PC-9 (cell line): Measurements from ENCODE around the gene BMF.

Experiments
- EZH2 ChIP-seq: fragments of 200-600 bp; sonication (generic); IDR thresholded peaks from 2 replicates; pipeline ENCODE4 v1.8.0; 2017; ENCODE audit warnings: antibody characterized with exemption, low read depth
- TF ChIP-seq, protein P1 (sequence below): fragments of 200-600 bp; sonication (generic); conservative IDR thresholded peaks from 2 replicates; pipeline ENCODE4 v1.6.1; 2017; ENCODE audit warnings: mixed run types, antibody characterized with exemption, mild to moderate bottlenecking, moderate library complexity

DNA sequence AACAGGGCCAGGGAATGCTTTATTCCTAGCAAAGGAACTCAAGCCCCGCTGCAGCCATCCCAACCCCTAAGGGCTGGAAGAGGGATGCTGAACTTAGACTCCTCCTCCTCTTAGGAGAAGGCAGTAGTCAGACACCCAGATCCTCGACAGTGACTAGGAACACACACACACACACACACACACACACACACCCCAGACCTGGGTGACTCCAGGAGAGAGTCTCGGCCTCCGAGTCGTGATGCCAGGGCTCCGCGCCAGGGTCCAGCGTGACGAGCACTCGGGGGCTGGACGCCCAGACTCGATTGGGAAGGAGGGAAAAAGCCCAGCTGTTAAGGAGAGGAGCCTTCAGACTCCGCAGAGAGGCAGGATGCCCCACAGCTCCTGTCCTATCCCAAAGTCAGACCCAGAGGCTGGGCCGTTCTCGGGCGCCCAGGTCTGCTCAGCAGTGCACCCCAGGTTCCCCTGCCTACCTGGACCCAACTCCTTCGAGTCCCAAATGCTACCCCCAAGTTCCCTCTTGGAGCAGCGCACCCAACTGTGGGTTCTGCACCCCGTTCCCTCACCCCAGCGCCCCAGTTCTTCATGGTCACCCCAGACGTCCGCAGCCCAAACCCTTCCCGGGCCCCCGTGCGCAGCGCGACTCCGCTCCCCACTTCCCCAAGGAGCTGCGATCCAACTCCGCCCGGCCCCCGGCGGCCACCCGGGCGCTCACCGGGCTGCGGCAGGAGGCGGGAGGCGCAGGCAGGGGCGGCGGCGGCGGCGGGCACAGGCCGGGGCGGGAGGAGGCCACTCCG is 421 bp downstream of the BMF start:
- TF ChIP-seq, protein P1, sequence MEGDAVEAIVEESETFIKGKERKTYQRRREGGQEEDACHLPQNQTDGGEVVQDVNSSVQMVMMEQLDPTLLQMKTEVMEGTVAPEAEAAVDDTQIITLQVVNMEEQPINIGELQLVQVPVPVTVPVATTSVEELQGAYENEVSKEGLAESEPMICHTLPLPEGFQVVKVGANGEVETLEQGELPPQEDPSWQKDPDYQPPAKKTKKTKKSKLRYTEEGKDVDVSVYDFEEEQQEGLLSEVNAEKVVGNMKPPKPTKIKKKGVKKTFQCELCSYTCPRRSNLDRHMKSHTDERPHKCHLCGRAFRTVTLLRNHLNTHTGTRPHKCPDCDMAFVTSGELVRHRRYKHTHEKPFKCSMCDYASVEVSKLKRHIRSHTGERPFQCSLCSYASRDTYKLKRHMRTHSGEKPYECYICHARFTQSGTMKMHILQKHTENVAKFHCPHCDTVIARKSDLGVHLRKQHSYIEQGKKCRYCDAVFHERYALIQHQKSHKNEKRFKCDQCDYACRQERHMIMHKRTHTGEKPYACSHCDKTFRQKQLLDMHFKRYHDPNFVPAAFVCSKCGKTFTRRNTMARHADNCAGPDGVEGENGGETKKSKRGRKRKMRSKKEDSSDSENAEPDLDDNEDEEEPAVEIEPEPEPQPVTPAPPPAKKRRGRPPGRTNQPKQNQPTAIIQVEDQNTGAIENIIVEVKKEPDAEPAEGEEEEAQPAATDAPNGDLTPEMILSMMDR, result no peak
- no peak for TF ChIP-seq EZH2
